Subcutaneous adipose tissue (tissue), 4 donors: ENCODE measurements around the gene DNAJC1. TPM values are rescaled to one million over a fixed set of nuclear protein-coding genes. Genes with fewer than 3 reads are reported as not detected.

ENCODE experiments used
- CTCF ChIP-seq: fragments of 450-650 bp; IDR thresholded peaks from one replicate; pipeline ENCODE4 v1.5.1; 2016; ENCODE audit warnings: low read depth, mild to moderate bottlenecking, control low read depth, antibody characterized with exemption, moderate library complexity
- total RNA-seq, 4 donors: library from RNA; depleted of rRNA; stranded (reverse); fragments of >200 nt; gene quantifications; one replicate each; pipeline ENCODE4 v1.1.0, GENCODE V29; 2016

DNAJC1 gene
- total RNA-seq, 4 donors from 2014 or later, result 24.0 to 75.8 (median 56.0) TPM

- TF ChIP-seq CTCF, result no peak
These were observed 49.9 kb downstream of the DNAJC1 start for GRCh38 chr10:21953585-21954057.

GRCh38 chr10:21950566-21950965 is 53.0 kb downstream of the DNAJC1 start:
- TF ChIP-seq CTCF, result no peak

GRCh38 chr10:21946946-21947345 is 56.6 kb downstream of the DNAJC1 start:
- TF ChIP-seq CTCF, result no peak

GRCh38 chr10:21944727-21945386 is 58.7 kb downstream of the DNAJC1 start:
- TF ChIP-seq CTCF, result no peak

- no peak for TF ChIP-seq CTCF
These were observed 59.8 kb downstream of the DNAJC1 start for GRCh38 chr10:21943633-21944265.

GRCh38 chr10:21935439-21936023 is 68.0 kb downstream of the DNAJC1 start:
- TF ChIP-seq CTCF, result no peak

- no peak for TF ChIP-seq CTCF
These were observed 69.2 kb downstream of the DNAJC1 start for GRCh38 chr10:21934307-21934706.
